Heart left ventricle (tissue), 16 donors: ENCODE data around the gene THSD7B. TPM values are rescaled to one million over a fixed set of nuclear protein-coding genes. Genes with fewer than 3 reads are reported as not detected.

Experiments used
- ATAC-seq, 4 donors: fragments of 200-7000 bp; cut with Tn5 transposase; one replicate each; pipeline ENCODE4 v1.9.1; 2020 to 2022; ENCODE audit warnings: moderate library complexity in 4 of 4, mild to moderate bottlenecking in 3 of 4, moderate number of reproducible peaks in 1 of 4
- DNase-seq, 5 donors: peaks; one replicate each; pipeline ENCODE4 v3.0.0-alpha.2; 2020
- H3K27ac ChIP-seq, 12 donors: fragments of 200-600 bp; sonication (generic) in 4 of 12; one replicate each; pipeline versions ENCODE4 v1.5.0 to v1.8.0; 2016 to 2022; ENCODE audit warnings: mild to moderate bottlenecking in 2 of 12
- H3K27me3 ChIP-seq, 9 donors: fragments of 200-600 bp; sonication (generic) in 2 of 9; one replicate each; pipeline versions ENCODE4 v1.5.1 to v1.8.0; 2016 to 2022; ENCODE audit warnings: mild to moderate bottlenecking in 3 of 9
- H3K36me3 ChIP-seq, 9 donors: fragments of 200-600 bp; sonication (generic) in 2 of 9; one replicate each; pipeline versions ENCODE4 v1.5.0 to v1.8.0; 2018 to 2022; ENCODE audit warnings: mild to moderate bottlenecking in 2 of 9
- H3K4me1 ChIP-seq, 12 donors: fragments of 200-600 bp; sonication (generic) in 4 of 12; one replicate each; pipeline versions ENCODE4 v1.5.0 to v1.8.0; 2016 to 2022; ENCODE audit warnings: mild to moderate bottlenecking in 3 of 12
- H3K4me3 ChIP-seq, 12 donors: fragments of 200-600 bp; sonication (generic) in 4 of 12; one replicate each; pipeline versions ENCODE4 v1.5.0 to v1.8.0; 2017 to 2022; ENCODE audit warnings: mild to moderate bottlenecking in 9 of 12, moderate library complexity in 4 of 12
- H3K9me3 ChIP-seq, 12 donors: fragments of 200-600 bp; sonication (generic) in 4 of 12; one replicate each; pipeline versions ENCODE4 v1.5.0 to v1.8.0; 2016 to 2022; ENCODE audit warnings: mild to moderate bottlenecking in 1 of 12
- CTCF ChIP-seq, 12 donors: fragments of 200-600 bp; sonication (generic) in 4 of 12; IDR thresholded peaks; one replicate each; pipeline versions ENCODE4 v1.5.0 to v1.8.0; 2018 to 2022; ENCODE audit warnings: antibody characterized with exemption in 12 of 12, mild to moderate bottlenecking in 5 of 12
- POLR2A ChIP-seq, 2 donors: fragments of 450-650 bp; IDR thresholded peaks; one replicate each; pipeline ENCODE4 v1.6.1; 2017; ENCODE audit warnings: antibody characterized with exemption in 2 of 2, mild to moderate bottlenecking in 2 of 2, moderate library complexity in 2 of 2
- WGBS, 4 donors: extraction: QIAGEN DNeasy Blood & Tissue Kit in 2 of 4; methylation state at CpG; one replicate each; pipeline versions ENCODE4 v1.1.5 to v1.1.7; 2013 to 2018; 5-methylcytosine and 5-hydroxymethylcytosine counted together
- intact Hi-C, 10 donors: fragments of 100-400 bp; cut with DNase I; formaldehyde crosslinking; loops; one replicate each; pipeline versions ENCODE4 v1.11.1 to v1.14.2; 2022
- polyA plus RNA-seq, 2 donors: library from polyadenylated mRNA; stranded (reverse); fragments of 200-250 nt; gene quantifications; one replicate each; pipeline ENCODE4 v1.2.3, GENCODE V29; 2013
- total RNA-seq, 9 donors: library from RNA; depleted of rRNA in 2 of 9; stranded (reverse); fragments of >200 nt in 2 of 9; fragmentation: NEBNext Ultra II Directional in 3 of 9; extraction: Animal tissue kit (Norgen Biotek cat#: 25700) in 3 of 9; gene quantifications; one replicate each; pipeline versions ENCODE4 v1.1.0 to v1.2.4, GENCODE V29; 2016 to 2023
- donor health status: ischemic (EF 13 %, LVEDD 7.1; RV severe dilation, severe dysfunction).
- donor health status: healthy with polysubstance abuse.
- donor health status: DM: no; HTN: yes; CAD: no.
- donor health status: DM: no; HTN: no; CAD: no.
- donor health status: ischemic (EF 25% LVEDD 6.9; RV normal size, moderate dysfunction).
- donor health status: ischemic (EF 25% LVEDD 5.7; RV mildly dilated, moderate dysfunction).
- donor health status: healthy.
- donor health status: DM: yes; HTN: yes; CAD: no.
- donor health status: ischemic (EF 35%, LVEDD 5.7; RV mildly dilated, moderate dysfunction).
- donor health status: nonischemic (EF 11% LVEDD 7.7; RV severe dilation, severe dysfunction).
- donor health status: DM: yes; HTN: yes; CAD: no.
- donor health status: PGD.
- donor health status: ischemic (EF 29% LVEDD 5.4; RV normal size, mild dysfunction).
- donor health status: nonischemic (EF 23%, LVEDD 6.1; RV moderate dilation, normal function).

The THSD7B gene
- total and polyA plus RNA-seq, 11 donors: 0.04 to 0.43 (median 0.17) TPM

DNA sequence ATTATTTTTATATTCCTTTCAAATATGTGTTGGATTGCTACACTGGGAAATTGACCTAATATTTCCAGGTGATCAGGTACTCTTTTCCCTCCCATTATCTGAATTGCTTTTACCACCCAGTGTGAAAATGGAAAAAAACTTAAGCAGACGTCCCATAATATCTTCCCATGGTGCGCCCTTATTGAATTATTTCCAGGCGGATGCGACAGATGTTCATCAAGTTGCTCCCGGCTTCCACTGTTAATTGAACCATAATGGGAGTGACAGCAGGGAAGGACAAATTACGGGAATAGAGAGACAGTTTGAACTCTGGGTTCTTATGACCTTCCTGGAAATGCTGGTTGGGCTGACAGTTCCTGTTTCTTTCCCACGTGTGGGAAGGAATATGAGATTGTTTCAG is 93.3 kb downstream of the THSD7B start:
- TF ChIP-seq CTCF (IDR thresholded peaks at IDR 0.05) (no peak), POLR2A (IDR thresholded peaks at IDR 0.05) (no peak)
- Histone ChIP-seq H3K4me3 (no peak overlapping the region), H3K27me3 (no peaks in the 10 kb centered on the region), H3K27ac (no peak overlapping the region), H3K4me1 (peaks cover 0 to 4% (median 0%) of the 10 kb centered on the region in 12 donors), H3K9me3 (no peaks in the 10 kb centered on the region), H3K36me3 (no peaks in the 10 kb centered on the region)
- WGBS, 4 donors: 44 to 62% (median 49%) methylated on average over 7 of the region's 7 CpGs
- DNase-seq: no peak
- no peak for ATAC-seq
- intact Hi-C loops: no loop called here

DNA sequence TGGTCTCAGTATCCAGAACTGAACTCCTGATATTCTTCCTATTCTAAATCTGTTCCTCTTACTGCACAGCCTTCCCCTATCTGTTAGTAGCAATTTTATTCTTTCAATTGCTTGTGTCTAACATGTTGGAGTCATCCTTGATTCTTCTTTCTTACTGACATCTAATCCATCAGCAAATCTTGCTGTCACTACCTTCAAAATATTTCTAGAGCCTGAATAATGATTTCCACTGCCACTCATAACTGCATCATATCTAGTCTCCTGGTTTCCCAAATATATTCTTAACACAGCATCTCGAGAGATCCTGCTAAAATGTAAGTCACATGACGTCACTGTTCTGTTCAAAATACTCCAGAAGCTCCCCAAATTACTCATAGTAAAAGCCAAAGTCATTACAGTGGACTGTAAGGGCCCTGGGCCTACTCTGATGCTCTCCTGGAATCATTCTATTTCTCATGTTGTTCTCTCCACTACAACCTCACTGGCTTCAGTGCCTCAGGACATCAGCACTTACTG is 95.2 kb downstream of the THSD7B start:
- intact Hi-C loops: no loop called here
- 62 to 77% (median 72%) methylated on average over 2 of the region's 2 CpGs for WGBS, 4 donors
- Histone ChIP-seq H3K4me1 (peaks cover 0 to 9% (median 0%) of the 10 kb centered on the region in 12 donors), H3K9me3 (no peaks in the 10 kb centered on the region), H3K4me3 (no peak overlapping the region), H3K36me3 (no peaks in the 10 kb centered on the region), H3K27me3 (no peaks in the 10 kb centered on the region), H3K27ac (no peak overlapping the region)
- no peak for DNase-seq
- TF ChIP-seq CTCF (IDR thresholded peaks at IDR 0.05) (no peak), POLR2A (IDR thresholded peaks at IDR 0.05) (no peak)
- ATAC-seq: no peak

DNA sequence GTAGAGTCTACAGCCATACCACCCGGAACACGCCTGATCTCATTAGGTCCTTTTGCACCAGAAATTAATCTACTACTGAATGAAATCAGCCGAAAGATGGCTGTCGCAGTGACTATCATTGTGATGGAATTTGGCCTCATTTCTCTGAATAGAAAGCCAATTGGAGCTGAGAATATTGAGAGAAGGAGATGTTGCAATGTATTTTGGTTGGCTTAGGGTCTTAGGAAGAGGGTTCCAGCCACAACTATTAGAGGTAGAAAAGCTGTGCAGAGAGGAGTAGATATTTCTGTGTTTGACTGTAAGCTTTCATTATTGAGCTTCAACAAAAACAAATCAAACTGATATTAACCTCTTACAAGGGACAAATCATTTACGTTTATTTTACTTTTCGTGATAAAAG is 98.1 kb downstream of the THSD7B start:
- TF ChIP-seq CTCF (IDR thresholded peaks at IDR 0.05) (no peak), POLR2A (IDR thresholded peaks at IDR 0.05) (no peak)
- intact Hi-C loops: no loop called here
- Histone ChIP-seq H3K4me3 (peak overlapping the region in 2 of 12 donors; percentile 20 to 28), H3K9me3 (no peaks in the 10 kb centered on the region), H3K27me3 (no peaks in the 10 kb centered on the region), H3K27ac (peak overlapping the region in 1 of 12 donors; percentile 34), H3K4me1 (peaks cover 0 to 6% (median 0%) of the 10 kb centered on the region in 12 donors), H3K36me3 (no peaks in the 10 kb centered on the region)
- WGBS, 4 donors: 67 to 72% (median 70%) methylated on average over 6 of the region's 6 CpGs
- DNase-seq (no peak), ATAC-seq (peak in 1 of 4 donors; percentile 50)

DNA sequence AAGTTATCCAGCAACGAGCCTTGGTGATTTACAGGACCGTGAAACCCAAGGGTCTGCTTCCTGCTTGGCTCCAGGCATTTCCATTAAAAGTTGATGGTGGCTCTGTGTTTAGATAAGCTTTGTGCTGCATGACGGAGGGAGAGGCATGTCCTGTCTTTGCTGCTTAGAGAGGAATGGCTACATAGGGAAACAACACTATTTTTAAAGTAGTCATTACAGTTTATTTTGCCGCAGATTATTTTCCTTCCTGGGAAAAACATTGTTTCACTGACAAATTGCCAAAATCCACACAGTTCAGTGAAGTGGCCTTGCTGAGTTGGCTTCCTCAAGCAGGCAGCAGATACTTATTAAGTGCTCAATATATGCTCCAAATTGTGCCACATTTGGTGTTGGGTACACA is 98.5 kb downstream of the THSD7B start:
- whole genome bisulfite sequencing, 4 donors: 26 to 38% (median 34%) methylated on average over 4 of the region's 4 CpGs
- no peak for DNase-seq
- Histone ChIP-seq H3K27me3 (no peaks in the 10 kb centered on the region), H3K4me1 (peaks cover 0 to 6% (median 0%) of the 10 kb centered on the region in 12 donors), H3K27ac (peak overlapping the region in 1 of 12 donors; percentile 34), H3K36me3 (no peaks in the 10 kb centered on the region), H3K4me3 (peak overlapping the region in 2 of 12 donors; percentile 20 to 28), H3K9me3 (no peaks in the 10 kb centered on the region)
- TF ChIP-seq POLR2A (IDR thresholded peaks at IDR 0.05): no peak
- TF ChIP-seq CTCF (IDR thresholded peaks at IDR 0.05): no peak
- intact Hi-C loops: no loop called here
- peak in 1 of 4 donors; percentile 49 for ATAC-seq
